Measurements from ENCODE around the gene PFN2.
"Not testable (repeated sequence)": the region's sequence is repeated elsewhere in the genome, so short reads cannot be mapped to it uniquely, and the experiment has no call there.

PFN2 gene

DNA sequence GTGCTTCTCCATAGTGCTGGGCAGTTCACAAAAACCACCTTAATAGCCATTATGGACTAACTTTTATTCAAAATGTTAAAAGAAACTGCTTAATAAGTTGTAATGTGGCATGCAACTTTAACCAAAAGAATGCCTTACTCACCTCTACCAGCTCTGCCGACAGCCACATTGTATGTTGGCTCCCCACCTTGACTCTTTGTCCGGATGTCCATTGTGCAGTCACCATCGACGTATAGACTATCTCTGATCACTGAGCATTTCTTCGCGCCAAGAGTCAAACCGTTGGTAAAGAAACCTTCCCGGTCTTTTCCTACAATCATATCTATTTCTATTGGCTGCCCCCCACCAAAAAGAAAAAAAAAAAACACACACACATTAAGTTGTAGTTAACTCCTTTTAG, 2.5 kb downstream of the PFN2 start:
- no peak for ATAC-seq

DNA sequence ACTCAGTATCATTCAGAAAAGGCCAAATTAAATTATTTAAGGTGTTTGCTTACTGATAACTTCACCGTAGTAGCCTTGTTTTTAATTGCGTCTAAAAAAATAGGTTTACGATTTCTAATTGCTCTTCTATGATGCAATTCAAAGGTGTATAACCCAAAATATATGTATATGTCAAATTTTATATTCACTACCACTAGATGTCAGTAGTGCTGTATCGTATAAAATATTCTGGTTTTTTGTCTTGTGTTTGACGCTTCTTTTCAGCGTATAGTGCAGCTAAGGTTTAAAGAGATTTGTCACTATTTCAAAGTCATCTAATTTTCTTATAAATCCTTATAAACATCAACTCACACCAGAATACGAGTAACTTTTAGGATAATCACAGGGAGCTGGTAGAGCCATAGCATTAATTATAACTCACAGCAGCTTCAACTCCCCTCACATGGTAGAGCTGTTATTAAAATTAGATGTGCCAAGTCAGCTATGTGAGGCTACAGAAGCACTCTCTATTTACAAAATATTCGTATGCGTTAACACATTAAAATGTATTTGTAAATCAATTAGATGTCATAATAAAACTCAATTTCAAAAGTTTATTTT, 3.5 kb downstream of the PFN2 start:
- DNase-seq (no peak), ATAC-seq (no peak)

More for the DNA sequence above, 2.5 kb downstream of the PFN2 start:
- DNase-seq = no peak

DNA sequence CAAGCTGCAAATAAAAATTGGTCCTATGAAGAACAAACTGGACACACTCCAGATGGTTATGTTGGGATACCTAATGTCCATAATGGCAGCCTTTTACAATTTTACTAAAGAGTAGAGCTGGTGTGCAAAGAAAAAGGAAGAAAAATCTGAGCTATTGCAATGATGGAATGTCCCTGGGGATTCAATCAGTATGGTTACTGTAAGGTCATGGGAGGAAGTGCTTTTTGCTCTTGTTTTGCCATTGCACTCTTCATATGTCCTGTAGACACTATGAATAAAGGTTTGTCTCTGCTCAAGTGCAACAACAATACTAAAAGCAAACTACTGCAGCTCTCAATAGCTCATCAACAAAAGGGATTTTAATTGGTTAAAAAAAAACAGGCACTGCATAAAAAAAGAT, 5.4 kb downstream of the PFN2 start:
- no peak for DNase-seq
- no peak for ATAC-seq

DNA sequence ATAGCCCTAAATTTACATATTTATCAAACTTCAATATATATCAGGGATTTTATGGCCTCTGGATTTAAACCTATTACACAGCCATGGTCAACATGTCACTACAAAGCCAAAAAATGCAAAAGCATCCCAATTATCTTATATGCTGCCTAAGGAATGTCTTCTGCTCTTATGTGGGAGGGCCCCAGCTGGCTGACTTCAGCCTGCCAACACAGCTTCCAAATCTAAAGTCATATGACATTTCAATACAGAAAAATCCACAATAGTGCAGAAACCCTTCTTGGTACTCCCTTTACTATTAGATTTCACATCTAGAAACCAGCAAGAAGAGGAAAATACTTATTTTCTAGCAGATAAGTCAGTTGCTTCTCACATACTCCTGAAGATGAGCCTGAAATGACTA, 6.4 kb downstream of the PFN2 start:
- no peak for ATAC-seq
- no peak for DNase-seq

DNA sequence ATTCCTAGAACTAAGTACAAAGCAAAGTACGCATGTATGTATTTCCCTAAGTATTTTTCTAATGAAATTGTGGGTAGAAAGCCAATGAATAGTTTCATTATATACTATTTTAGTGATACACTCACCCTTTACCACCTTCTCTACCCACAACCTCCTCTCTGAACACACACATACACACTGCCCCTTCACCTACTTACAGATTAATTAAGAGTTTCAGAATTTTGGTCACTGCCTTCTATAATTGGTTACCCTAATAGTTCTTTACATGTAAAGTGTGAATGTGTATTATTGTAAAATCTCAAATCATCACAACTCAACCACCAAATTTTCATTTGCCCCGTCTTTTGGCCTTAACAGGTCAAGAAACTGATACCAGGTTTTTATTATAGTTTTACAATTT, 7.2 kb downstream of the PFN2 start:
- DNase-seq (no peak), ATAC-seq (no peak)

DNA sequence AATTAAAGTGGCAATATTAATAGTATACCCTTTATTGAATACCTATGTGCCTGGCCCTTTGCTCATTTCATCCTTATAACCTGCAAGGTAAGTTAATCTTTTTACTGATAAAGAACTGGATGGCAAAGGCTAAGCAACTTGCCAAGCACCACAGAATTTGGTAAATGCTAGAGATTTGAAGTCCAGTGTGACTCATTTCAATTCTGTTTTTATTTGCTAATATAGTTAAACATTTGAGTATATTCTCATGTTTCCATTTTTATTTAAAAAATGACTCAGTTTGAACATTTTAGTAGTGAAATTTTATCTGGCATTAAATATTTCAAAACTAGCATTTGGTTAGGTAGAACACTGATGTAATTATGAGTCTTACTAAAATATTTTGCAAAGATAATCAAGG, 11.3 kb downstream of the PFN2 start:
- no peak for DNase-seq
- no peak for ATAC-seq

DNA sequence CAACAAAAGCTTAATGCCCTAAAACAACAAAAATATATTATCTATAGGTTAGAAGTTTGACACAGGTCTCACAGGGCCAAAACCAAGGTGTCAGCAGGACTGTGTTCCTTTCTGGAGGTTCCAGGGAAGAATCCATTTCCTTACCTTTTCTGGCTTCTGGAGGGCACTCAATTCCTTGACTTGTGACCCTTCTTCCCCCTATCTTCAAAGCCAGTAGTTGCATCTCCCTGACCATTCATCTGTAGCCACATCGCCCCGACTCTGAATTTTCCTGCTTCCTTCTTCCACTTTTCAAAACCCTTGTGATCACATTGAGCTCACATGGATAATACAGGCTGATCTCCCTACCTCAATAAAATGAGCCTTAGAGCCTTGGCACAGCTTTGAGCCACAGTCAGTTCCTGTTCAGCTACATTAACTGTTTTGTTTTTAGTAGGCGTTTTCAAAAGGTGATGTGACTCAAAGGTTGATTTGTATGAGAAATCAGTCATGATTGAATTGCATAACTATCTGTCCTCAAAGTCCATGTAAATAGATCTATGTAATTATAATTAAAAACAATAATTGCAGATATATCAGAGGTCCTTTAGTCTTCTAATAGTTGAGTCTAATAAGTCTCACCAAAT, 12.4 kb downstream of the PFN2 start:
- DNase-seq (no peak), ATAC-seq (no peak)

DNA sequence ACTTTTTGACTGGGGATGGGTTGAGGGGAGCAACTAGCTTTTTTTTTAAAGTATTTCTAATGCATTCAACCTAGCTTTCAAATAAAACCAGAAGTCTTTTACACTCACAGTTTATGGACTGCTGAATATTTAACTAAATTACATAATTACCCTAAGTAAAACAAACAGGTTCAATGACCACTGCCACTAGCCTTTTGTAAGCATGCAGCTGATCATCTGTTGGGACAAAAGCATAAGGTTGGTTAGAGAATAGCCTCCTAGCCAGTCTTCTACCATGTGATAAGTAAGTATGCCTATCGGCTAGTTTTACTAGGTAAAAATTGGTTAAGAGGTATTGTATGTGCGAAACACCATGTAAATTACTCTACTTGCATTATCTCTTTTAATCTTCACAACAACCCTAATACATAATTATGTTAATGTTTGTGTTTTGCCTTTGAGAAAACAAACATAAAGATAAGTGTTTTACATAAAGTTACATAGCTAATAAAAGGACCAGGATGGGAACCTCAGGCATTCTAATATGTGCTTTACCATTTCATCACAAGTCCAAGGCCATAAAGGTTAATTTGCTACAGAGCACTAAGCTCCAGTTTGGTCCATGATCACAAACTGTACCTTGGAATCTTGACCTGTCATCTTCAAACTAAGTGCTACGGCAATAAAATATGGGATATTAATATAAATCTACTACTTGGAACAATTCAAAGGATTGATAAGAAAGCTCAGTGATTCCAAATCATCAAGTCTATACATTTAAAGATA, 13.2 kb downstream of the PFN2 start:
- DNase-seq (no peak), ATAC-seq (no peak)

DNA sequence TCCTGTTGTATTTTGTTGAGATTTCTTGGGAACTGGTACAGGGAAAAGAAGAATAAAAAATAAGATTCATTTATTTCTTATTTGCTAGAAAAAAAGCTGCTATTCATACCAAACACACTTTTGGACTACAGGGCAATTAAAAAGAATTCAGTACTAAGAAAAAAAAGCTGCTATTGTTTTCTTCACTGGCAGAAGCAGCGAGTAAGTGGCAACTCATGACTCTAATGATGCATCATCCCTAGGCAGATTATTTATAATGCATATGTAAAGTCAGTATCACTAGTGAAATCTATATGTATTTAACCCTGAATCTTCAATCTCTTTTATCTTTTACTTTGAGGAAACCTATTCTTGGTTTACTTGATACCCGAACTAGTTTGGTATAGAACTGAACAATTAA, 15.2 kb downstream of the PFN2 start:
- DNase-seq = no peak

DNA sequence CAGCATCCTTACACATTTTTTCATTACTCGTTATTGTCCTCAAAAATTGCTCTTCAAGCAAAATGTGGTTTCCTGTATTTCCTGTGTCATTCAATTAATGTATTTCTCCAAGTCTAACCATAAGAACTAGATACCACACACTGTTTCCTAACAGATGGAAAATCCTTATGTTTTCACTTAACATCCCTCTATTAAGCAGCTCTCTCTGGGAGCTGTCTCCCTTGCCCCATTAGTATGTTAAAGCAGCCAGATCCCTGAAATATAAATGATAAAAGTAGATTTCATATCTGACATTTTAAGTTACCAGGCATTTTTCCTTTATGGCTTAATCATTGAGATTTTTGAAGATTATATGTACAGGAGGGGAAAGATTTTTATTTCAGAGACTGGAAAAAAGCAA, 15.9 kb downstream of the PFN2 start:
- ATAC-seq = no peak
- no peak for DNase-seq

More for the DNA sequence above, 15.2 kb downstream of the PFN2 start:
- no peak for ATAC-seq

DNA sequence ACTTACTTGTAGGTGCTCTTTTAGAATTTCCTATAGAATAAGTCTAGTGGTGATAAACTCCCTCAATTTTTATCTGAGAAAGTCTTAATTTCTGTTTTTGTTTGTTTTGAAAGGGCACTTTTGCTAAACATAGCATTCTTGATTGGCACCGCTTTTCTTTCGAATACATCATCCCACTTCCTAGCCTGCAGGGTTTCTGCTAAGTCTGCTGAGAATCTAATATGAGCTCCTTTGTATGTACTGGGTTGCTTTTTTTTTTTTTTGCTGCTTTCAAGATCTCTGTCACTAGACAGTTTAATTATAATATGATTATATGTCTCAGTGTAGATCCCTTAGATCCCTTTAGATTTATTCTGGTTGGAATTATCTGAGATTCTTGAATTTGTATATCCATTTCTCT, 21.5 kb downstream of the PFN2 start:
- DNase-seq = no peak

DNA sequence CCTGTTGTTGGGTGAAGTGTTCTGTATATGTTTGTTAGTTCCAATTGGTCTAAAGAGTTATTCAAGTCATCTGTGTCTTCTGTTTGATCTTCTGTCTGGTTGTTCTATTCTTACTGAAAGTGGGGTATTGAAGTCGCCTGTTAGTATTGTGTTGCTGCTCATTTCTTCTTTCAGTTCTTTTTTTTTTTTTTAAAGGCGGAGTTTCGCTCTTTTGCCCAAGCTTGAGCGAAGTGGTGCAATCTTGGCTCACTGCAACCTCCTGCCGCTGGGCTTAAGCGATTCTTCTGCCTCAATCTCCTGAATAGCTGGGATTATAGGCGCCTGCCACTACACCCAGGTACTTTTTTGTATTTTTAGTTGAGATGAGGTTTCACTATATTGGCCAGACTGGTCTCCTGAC, 23.5 kb downstream of the PFN2 start:
- DNase-seq = no peak
- ATAC-seq = no peak

More for the DNA sequence above, 21.5 kb downstream of the PFN2 start:
- no peak for ATAC-seq

DNA sequence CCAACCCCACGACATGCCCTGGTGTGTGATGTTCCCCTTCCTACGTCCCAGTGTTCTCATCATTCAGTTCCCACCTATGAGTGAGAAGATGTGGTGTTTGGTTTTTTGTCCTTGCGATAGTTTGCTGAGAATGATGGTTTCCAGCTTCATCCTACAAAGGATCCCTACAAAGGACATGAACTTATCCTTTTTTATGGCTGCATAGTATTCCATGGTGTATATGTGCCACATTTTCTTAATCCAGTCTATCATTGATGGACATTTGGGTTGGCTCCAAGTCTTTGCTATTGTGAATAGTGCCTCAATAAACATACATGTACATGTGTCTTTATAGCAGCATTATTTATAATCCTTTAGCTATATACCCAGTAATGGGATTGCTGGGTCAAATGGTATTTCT, 26.7 kb downstream of the PFN2 start:
- DNase-seq, ATAC-seq: not testable (repeated sequence)

DNA sequence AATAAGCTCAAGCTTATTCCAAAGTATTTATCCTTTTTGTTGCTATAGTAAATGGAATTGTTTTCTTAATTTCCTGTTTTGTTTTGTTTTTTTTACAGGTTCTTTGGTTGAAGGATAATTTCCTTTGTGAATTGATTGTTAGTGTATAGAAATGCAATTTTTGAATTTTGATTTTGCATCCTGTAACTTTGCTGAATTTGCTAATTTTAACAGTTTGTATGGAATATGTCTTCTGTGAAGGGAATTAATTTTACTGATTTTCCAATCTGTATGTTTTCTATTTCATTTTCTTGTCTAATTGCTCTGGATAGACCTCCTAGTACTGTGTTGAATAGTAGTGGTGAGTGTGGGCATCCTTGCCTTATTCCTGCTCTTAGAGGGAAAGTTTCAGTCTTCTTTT, 28.3 kb downstream of the PFN2 start:
- ATAC-seq (no peak), DNase-seq (no peak)

DNA sequence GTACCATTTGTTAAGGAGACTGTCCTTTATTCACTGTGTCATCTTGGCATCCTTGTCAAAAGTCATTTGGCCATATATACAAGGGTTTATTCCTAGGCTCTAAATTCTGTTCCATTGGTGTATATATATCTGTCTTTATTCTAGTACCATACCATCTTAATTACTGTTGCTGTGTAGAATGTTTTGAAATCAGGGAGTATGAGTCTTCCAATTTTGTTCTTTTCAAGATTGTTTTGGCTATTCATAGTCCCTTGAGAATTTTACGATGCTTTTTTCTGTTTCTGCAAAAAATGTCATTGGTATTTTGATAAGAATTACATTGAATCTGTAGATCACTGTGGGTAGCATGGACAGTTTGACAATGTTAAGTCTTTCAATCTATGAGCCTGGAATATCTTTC, 28.7 kb downstream of the PFN2 start:
- no peak for ATAC-seq
- DNase-seq = no peak

DNA sequence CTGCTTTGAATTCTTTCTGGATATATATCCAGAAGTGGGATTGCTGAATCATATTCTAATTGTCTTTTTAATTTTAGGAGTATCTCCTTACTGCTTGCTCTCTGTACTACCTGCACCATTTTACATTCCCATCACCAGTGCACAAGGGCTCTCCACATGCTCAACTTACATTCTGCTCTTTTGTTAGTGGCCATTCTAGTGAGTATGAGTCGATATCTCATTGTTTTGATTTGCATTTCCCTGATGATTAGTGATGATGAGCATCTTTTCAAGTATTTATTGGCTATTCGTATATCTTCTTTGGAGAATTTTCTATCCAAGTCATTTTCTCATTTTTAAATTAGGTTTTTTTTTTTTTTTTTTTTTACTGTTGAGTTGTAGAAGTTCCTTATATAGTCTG, 29.5 kb downstream of the PFN2 start:
- ATAC-seq (no peak), DNase-seq (no peak)

DNA sequence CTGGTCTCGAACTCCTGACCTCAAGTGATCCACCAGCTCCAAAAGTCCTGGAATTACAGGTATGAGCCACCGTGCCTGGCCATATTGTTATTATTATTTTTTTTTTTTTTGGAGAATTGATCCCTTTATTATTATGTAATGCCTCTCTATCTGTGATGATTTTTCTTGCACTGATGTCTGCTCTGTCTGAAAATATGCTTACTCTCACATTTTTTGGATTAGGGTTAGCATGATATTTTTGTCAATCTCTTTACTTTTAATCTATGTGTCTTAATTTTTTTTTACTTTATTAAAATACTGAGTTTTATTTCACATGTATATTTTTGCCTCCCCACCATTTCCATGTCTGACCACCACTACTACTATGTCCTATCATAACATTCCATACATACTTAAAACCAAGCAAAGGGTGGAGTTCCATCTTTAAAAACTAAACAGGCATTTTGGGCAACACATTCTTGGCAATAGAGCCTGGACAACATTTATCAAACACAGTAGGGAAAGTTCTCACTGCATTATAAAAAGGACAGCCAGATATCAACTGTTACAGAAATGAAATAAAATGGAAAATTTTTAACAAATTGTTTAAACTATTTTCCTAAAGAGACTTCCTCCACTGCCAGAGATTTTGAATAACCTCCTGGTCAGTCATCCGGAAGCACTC, 32.2 kb downstream of the PFN2 start:
- DNase-seq, ATAC-seq: not testable (repeated sequence)

DNA sequence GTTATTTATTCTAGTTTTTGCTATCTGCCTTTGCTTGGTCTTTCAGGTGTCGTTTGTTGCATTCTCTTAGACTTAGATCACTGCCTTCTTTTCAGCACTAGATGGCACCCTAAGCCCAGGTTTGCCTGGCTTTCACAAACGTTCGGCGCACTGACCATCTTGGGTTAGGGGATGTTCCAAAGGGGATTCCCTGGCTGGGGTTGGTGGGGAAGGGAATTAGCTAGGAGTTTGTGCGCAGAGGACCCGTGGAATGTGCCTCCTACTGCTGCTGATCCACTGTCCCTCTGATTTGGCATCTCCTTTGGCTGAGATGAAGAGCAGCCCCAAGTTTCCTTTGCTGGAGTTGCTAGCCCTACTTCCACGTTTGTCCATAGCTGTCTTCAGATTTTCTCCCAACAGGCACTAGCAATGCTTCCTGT, 33.9 kb downstream of the PFN2 start:
- DNase-seq (peak; percentile 33), ATAC-seq (no peak)

DNA sequence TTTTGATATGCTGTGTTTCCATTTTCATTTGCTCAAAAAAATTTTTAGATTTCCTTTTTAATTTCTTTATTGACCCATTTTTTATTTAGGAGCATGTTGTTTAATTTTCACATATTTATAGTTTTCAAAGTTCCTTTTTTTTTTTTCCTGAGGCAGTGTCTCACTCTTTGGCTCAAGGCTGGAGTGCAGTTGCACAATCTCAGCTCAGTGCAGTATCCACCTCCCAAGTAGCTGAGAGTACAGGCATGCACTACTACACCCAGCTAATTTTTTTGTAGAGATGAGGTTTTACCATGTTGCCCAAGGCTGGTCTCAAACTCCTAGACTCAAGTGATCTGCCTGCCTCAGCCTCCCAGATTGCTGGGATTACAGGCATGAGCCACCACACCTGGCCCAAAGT, 36.2 kb downstream of the PFN2 start:
- no peak for ATAC-seq

DNA sequence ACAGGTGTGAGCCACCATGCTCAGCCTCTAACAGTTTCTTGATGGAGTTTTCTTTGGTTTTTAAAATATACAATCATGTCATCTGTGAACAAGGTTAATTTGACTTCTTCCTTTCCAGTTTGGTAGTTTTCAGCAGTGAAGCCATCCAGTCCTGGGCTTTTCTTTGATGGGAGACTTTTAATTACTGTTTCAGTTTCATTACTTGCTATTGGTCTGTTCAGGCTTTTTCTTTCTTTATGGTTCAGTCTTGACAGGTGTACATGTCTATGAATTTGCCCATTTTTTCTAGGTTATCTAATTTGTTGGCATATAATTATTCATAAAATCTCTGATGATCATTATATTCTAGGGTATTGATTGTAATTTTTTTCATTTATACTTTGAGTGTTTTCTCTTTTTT, 36.8 kb downstream of the PFN2 start:
- DNase-seq = no peak
- ATAC-seq = no peak

More for the DNA sequence above, 36.2 kb downstream of the PFN2 start:
- no peak for DNase-seq

DNA sequence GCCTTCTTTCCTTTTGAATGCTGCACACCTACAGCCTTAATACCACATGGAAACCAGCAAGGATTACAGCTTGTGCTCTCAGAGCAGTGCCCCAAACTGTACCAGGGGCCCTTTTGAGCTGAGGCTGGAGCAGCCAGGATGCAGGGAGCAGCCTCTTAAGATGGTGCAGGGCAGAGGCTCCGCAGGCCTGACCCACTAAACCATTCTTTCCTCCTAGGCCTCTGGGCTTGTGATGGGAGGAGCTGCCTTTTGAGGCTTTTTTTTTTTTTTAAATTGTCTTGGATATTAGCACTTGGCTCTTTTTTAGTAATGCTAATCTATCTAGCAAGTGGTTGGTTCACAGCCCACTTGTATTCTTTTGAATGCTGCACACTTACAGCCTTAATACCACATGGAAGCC, 37.7 kb downstream of the PFN2 start:
- no peak for ATAC-seq

DNA sequence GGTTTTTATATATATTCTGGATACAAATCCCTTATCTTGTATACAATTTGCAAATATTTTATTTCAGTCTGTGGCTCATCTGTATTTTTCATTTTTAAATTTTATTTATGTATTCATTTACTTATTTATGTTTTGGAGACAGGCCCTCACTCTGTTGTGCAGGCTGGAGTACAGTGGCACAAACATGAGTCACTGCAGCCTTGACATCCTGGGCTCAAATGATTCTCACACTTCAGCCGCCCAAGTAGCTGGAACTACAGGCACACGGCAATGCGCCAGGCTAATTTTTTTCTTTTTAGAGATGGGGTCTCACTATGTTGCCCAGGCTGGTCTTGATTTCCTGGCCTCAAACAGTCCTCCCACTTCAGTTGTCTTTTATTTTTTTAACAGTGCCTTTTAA, 50.6 kb downstream of the PFN2 start:
- no peak for DNase-seq
- no peak for ATAC-seq

More for the DNA sequence above, 37.7 kb downstream of the PFN2 start:
- no peak for DNase-seq

DNA sequence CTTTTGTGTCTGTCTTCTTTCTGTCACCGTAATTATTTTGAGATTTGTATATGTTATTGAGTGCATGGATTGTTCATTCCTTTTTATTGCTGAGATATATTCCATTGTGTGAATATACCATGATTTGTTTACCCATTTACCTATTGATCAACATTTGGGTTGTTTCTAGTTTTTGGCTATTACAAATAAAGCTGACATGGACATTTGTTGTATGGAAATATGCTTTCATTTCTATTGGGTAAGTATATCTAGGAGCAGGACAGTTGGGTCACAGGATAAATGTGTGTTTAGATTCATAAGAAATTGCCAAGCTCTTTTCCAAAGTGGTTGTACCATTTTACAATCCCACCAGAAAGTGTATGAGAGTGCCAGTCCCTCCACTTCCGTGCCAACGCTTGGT, 51.2 kb downstream of the PFN2 start:
- ATAC-seq (no peak), DNase-seq (no peak)
